ENCODE data around the gene KRCC1.

- TF ChIP-seq CTCF (IDR thresholded peaks at IDR 0.05) (no peak), ZFX (IDR thresholded peaks at IDR 0.05; ENCODE audit: borderline replicate concordance) (no peak)
Measured at GRCh38 chr2:88032070-88032702, 23.4 kb downstream of the KRCC1 start.
